B cell (primary cell): Measurements from ENCODE around the gene PACSIN3.
"Not testable (repeated sequence)": the region's sequence is repeated elsewhere in the genome, so short reads cannot be mapped to it uniquely, and the experiment has no call there.

ENCODE experiments used
- CTCF ChIP-seq: fragments of 200-600 bp; IDR thresholded peaks from one replicate; pipeline ENCODE4 v1.8.0; 2022; ENCODE audit warnings: antibody characterized with exemption, mild to moderate bottlenecking
- EZH2 ChIP-seq: IDR thresholded peaks from 2 replicates; pipeline ENCODE4 v1.6.1; 2012; ENCODE audit warnings: borderline replicate concordance, low read depth, mild to moderate bottlenecking, moderate library complexity, low read length; ENCODE audit not compliant: insufficient read depth, poor library complexity, severe bottlenecking

GRCh38 chr11:47206577-47206976 lies 20.3 kb upstream of the PACSIN3 start:
- not testable (repeated sequence) for TF ChIP-seq CTCF, EZH2
